NK-92 treated with Interleukin-12 subunit alpha and Interleukin-12 subunit beta, amount 100 ng/mL, for 24 hours (cell line): Measurements from ENCODE around the gene BICDL2.
A peak's percentile ranks its signal among the peaks of the same experiment; 100 is the strongest.
"Not testable (repeated sequence)": the region's sequence is repeated elsewhere in the genome, so short reads cannot be mapped to it uniquely, and the experiment has no call there.

ENCODE experiments used
- DNase-seq: peaks from one replicate; lab custom pipeline; 2025; lab: John Stamatoyannopoulos, UW

The BICDL2 gene, protein sequence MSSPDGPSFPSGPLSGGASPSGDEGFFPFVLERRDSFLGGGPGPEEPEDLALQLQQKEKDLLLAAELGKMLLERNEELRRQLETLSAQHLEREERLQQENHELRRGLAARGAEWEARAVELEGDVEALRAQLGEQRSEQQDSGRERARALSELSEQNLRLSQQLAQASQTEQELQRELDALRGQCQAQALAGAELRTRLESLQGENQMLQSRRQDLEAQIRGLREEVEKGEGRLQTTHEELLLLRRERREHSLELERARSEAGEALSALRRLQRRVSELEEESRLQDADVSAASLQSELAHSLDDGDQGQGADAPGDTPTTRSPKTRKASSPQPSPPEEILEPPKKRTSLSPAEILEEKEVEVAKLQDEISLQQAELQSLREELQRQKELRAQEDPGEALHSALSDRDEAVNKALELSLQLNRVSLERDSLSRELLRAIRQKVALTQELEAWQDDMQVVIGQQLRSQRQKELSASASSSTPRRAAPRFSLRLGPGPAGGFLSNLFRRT

DNA sequence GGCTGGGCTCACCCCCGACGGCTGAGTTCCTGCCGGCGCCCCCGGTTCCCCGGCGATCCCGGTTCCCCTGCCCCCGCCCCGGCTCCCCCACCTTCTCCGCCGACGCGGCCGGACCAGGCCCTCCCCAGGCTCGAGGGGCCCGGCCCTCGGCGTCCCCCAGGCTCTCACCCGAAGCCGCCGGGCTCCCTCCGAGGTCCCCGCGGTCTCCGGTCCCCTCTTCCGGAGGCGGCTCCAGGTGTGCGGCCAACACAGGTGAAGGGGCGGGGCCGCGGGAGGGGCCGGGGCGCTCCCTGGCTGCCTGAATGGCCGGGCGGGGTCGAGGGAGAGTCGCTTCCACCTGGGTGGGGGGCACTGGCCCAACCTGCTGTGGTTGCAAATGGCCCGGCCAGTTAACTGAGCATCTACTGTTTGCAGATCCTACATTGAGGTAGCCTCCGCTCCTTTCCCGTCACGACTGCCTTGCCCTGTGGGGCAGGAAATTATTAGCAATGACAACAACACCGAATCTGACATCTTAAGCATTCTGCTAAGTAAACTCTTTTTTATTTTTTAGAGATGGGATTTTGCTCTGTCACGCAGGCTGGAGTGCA lies at the start of gene BICDL2:
BICDL2 (minus strand) TSS at position 219 of the 590 bp plus-strand sequence. CDS start 1,448 bp downstream, outside the sequence.
- no peak for DNase-seq

DNA sequence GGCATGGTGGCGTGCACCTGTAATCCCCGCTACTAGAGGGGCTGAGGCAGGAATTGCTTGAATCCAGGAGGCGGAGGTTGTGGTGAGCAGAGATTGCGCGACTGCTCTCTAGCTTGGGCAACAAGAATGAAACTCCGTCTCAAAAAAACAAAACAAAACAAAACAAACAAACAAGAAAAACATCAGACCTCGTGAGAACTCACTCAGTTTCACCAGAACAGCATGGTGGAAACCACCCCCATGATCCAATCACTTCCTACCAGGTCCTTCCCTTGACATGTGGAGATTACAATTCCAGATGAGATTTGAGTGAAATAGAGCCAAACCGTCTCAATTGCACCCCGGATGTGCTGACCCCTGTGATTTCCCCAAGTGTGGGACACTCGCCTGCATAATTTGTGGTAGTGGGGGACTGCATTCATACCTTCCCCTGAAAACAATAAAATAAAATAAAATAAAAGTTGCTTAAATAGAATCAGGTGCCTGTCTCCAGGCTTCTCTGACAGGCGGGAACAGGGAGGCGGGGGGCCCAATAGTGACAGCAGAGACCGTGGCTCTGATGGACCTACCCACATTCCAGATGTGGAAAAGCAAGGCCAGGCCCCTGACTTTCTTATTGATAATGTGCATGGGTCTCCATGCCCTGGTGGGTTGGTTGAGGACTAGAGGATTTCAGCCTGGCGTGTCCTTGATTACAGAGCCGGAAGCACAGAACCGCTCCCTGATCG lies 49.3 kb upstream of the BICDL2 start:
- DNase-seq: no peak

DNA sequence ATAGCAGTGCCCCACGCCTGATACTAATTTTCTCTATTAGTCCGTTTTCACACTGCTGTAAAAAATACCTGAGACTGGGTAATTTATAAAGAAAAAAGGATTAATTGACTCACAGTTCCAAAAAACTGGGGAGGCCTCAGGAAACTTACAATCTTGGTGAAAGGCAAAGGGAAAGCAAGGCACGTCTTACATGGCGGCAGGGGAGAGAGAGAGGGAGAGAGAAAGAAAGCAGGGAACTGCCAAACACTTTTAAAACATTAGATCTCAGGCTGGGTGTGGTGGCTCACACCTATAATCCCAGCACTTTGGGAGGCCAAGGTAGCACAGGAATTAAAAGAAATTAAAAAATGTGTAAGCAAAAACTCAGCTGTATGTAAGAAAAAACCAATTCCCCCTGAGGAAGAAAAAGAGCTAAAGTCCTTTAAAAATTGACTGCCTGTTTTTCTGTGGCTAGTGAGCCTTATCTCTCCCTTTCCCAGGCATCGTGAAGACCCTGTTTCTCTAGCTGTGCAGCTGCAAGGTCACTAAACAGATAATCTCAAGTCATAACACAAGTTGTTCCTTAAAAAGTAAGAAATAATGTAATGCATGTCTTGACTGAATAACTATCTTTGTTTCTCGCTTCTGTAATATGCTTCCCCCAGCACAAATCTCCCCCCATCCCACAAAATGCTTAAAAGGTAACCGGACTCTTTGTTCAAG lies 48.4 kb upstream of the BICDL2 start:
- DNase-seq: no peak

DNA sequence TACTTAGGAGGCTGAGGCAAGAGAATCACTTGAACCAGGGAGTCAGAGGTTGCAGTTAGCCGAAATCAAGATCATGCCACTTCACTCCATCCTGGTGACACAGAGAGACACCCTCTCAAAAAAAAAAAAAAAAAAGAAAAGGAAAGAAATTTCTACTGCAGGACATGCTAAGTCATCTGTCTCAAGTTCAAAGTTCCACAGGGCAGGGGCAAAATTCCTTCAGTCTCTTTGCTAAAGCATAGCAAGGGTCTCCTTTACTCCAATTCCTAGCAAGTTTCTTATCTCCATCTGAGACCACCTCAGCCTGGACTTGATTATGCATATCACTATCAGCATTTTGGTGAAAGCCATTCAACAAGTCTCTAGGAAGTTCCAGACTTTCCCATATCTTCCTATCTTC lies 47.7 kb upstream of the BICDL2 start:
- DNase-seq: no peak

DNA sequence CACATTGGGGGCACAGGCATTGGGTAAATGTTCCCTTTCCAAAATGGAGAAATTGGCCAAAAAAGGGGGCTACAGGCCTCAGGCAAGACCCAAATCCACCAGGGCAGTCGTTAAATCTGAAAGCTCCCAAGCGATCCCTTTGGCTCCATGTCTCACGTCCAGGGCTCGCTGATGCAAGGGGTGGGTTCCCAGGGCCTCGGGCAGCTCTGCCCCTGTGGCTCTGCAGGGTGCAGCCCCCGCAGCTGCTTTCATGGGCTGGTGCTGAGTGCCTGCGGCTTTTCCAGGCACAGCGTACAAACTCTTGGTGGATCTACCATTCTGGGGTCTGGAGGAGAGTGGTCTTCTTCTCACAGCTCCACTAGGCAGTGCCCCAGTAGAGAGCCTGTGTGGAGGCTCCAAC lies 46.7 kb upstream of the BICDL2 start:
- not testable (repeated sequence) for DNase-seq

DNA sequence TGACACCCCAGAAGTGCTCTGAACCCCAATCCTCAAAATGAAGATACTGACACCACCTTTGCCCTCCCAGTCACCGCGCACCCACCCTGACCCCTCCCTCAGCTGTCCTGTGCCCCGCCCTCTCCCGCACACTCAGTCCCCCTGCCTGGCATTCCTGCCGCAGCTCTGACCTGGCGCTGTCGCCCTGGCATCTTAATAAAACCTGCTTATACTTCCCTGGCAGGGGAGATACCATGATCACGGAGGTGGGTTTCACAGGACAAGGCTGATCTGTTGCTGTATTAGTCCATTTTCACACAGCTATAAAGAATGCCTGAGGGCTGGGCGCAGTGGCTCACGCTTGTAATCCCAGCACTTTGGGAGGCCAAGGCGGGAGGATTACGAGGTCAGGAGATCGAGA lies 45.2 kb upstream of the BICDL2 start:
- not testable (repeated sequence) for DNase-seq

DNA sequence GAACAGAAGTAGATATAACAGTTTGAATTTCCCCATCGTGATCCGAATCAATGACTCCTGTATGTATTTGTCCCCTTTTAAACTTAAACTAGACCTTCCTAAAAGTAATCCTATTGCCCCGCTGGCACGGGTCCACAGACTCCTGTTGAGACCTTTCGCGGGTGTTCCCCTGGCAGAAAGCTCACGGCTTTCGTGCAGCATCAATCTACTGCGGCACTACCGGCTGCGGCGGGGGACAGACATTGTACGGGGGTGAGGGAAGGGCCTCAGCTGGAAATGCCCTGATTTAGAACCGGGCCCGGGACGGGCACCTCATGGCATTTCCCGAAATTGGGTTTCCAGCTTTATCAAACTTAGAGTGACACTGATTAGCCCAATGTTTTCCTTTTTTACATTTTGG lies 43.3 kb upstream of the BICDL2 start:
- no peak for DNase-seq

DNA sequence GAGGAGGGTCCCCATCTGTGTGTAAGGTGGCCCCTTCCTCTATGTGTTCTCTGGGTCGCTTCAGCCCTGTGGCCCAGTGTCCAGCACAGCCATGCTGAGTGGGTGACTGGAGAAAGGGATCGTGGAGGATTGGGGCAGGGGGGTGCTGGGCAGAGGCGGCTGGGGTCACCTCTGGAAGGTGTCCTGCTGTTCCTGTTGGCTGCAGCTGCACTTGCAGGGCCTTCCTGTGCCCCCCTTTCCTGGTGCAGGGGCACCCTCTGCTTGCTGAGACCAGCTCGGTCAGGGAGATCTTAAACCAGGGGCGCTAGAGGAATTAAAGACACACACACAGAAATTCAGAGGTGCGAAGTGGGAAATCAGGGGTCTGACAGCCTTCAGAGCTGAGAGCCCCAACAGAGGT lies 39.8 kb upstream of the BICDL2 start:
- peak; percentile 73 for DNase-seq

DNA sequence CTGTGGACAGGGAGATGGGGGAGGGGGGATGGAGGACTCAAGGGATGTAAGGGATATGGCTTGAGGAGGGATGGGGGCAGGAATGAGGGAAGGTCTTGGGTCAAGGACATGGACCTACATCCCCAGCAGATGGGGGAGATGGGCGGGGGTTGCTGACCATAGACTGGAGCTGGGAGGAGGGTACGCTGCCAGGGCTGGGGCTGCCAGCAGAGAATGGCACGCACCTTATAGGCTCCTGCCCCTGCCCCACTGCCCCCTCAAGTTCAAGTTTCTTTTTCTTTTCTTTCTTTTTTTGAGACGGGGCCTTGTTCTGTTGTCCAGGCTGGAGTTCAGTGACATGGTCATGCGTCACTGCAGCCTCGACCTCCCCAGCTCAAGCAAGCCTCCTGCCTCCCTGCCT lies 39.2 kb upstream of the BICDL2 start:
- DNase-seq: peak; percentile 52

DNA sequence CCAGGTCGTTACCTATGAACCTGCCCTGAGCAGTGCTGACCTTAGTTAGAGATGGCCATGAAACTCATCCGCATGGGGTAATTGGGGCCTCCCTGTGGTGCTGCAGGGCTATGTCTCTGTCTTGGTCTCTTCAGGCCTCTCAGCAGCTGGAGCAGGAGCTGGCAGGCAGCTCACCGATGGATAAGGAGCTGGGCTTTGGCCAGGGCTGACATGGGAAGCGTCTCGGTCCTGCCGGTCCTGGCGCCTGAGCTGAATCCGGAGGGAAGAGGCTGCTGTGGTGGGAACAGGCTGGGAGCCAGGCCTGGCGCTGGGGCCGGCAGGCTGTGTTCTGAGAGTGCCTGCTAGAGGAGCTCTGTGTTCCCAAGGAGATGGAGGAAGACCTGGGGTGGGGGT lies 38.8 kb upstream of the BICDL2 start:
- peak; percentile 52 for DNase-seq

DNA sequence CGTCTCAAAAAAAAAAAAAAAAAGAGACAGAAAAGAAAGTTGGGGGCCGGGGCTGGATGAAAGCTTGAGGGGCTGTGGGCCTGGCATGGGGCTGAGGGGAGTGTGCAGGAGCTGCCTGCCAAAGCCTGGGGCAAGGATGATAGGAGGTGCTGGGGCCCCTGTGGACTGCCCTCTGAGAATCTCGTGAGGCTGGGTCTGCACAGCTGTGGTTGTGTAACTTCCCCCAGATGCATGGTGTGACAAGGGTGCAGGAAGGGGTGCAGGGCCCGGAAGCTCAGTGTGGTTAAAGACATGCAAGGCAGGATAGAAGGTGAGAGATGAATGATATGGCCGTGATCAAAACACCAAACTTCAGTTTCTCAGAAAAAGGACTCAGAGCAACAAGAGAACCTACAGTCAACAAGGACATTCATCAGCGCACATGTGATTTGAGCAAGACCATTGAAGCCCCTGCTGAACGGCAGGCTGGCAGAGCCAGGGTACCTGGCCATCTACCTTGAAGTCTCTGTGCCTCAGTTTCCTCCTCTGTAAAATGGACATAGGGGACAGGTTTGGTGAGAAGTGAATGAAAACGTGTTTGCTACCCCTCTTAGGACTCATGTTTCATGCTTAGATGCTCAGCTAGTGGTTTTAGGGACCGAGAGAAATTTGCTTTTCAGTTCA lies 38.2 kb upstream of the BICDL2 start:
- peak; percentile 93 for DNase-seq

DNA sequence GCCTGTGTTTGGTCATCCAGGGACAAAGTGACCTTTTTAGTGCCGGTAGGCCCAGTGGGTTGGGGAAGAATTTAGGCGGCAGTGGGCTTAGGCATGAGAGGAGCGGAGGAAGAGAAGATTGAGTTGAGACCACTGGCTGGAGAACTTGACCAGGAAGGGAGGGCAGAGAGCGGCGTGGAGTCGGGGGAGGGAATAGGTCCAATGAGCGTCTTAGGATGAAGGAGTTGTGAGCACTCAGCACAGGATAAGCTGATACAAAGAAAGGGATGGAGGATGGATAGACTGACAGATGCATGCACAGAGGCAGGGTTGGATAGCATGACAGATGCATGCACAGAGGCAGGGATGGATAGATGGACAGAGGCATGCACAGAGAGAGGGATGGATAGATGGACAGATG lies 36.7 kb upstream of the BICDL2 start:
- no peak for DNase-seq

DNA sequence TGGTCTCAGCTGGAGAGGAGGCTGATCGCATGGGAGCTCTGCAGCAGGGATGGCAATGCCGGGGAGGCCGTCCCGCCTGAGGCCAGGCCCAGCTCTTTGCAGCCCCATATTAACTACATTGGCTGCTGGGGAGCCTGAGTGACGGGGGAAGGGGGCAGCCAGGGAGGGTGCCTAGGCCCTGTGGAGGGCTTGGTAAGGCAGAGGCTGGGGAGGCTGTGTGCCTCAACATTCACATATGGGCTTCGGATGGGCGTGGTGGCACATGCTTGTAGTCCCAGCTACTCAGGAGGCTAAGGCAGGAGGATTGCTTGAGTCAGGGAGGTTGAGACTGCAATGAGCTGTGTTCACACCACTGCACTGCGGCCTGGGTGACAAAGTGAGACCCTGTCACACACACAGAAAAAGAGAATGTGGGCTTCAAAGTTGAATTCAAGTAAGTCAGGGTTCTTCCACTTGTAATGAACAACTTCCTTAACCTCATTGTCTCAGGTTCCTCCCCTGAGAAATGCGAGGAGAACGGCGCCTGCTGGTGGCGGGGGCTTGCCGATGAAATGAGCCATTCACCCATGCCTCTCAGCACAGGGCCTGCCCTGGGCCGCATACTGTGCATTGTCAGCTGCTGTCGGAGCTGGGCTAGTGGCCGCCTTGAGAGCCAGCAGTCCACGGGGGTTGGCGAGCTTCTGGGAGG lies 36.0 kb upstream of the BICDL2 start:
- DNase-seq: not testable (repeated sequence)

DNA sequence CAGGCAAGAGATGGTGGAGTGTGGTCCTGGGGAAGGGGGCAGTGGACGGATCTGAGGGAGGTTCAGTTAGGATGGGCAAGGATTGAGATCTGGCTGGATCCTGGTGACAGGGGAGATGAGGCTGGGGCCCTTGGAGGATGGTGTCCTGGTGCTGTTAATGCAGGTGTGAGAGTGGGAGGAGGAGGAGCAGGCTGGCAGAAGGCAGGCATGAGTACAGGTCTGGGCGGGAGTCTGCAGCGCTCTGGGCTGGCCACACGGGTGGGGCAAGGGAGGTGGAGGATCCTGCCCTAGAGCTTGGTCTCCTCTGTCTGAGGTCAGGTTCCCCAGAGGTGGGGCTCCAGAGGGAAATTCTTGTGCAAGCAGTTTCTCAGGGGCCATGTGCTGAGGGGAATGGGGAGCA lies 35.4 kb upstream of the BICDL2 start:
- peak; percentile 72 for DNase-seq

DNA sequence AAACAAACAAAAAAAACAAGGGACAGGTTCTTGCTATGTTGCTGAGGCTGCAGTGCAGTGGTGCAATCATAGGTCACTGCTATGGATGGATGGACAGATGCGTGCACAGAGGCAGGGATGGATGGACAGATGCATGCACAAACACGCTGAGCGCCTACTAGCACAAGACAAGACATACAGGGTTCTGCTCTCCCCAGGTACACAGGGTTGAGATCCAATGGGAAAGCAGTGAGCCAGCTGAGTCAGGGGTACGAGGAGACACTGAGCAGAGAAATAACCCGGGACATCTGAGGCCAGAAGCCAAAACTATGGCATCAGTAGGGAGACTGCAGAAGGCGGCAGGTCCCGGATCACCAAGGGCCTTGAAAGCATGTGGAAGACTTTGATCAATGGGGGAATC lies 34.9 kb upstream of the BICDL2 start:
- no peak for DNase-seq

DNA sequence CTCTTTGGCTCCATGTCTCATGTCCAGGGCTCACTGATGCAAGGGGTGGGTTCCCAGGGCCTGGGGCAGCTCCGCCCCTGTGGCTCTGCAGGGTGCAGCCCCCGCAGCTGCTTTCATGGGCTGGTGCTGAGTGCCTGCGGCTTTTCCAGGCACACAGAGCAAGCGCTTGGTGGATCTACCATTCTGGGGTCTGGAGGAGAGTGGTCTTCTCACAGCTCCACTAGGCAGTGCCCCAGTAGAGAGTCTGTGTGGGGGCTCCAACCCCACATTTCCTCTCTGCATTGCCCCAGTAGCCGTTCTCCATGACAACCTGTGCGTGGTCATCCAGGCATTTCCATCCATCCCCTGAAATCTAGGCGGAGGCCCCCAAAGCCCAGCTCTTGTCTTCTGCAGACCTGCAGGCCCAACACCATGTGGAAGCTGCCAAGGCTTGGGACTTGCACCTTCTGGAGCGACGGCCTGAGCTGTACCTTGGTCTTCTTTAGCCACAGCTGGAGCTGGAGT lies 33.9 kb upstream of the BICDL2 start:
- no peak for DNase-seq

DNA sequence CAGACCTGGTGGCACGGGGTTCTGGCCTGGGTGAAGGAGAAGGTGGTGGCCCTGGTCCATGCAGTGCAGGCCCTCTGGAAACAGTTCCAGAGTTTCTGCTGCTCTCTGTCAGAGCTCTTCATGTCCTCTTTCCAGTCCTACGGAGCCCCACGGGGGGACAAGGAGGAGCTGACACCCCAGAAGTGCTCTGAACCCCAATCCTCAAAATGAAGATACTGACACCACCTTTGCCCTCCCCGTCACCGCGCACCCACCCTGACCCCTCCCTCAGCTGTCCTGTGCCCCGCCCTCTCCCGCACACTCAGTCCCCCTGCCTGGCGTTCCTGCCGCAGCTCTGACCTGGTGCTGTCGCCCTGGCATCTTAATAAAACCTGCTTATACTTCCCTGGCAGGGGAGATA lies 32.4 kb upstream of the BICDL2 start:
- DNase-seq: not testable (repeated sequence)

DNA sequence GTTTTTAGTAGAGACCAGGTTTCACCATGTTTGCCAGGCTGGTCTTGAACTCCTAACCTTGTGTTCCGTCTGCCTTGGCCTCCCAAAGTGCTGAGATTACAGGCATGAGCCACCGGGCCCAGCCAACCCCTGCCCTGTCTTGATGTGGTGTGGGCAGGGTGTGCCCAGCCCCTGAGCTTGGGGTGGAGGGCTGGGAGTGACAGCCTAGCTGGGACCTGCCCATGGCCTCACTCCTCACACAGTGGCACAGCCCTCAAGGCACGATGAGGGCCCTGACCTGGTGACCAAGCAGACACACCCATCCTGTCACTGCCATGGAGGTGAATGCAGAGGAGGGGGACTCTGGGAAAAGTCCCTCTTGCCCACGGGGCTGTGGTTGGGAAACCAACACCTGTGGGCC lies 31.7 kb upstream of the BICDL2 start:
- no peak for DNase-seq

DNA sequence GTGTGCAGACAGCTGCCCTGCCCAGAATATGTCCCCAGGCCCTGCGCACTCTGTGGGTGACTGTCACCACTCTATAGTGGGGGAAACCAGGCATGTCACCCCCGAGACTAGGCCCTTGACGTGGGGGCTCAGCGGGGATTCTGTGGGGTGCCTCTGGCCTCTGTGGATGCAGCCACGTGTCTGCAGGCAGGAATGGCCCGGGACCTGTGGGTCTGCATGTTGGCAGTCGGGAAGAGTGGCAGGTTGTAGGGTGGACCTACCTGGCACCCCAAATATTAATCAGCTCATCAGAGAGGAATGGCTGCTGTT lies 29.6 kb upstream of the BICDL2 start:
- no peak for DNase-seq

DNA sequence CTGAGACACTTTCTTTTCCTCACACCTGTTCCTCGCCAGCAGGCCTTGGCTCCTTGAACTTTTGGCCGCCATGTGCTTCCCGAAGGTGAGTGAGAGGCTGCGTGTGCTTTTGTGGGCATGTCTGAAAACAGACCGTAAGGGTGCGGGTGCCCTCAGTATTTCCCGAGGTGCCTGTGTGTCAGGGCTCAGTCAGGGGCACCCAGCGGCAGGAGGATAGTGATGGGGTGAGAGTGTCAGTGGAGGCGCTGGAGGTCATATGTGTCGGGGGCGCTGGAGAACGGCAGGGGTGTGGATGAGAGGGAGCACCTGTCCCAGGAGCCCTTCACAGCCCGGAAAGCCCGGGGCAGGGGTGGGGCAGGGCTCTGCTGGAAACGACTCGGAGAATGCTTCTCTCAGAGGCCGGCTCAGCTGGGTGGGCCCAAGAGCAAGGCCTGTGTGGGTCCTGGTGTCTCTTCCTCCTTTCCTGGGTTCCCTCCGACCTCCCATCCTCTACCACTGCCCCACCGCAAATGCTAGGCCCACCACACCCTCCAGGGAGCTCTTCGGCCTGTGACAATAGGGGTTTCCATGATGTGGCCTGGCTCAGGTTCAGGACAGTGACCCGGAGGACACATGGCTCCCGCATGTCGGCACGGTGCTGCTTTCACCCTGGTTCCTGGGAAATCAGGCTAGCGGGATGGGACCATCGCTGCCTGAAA lies 29.1 kb upstream of the BICDL2 start:
- no peak for DNase-seq
